Activated naive CD4-positive, alpha-beta T cell treated with anti-CD3 and anti-CD28 coated beads, Interleukin-2, amount 10 ng/mL, durations not matched to agents 5 hours and 36 hours (primary cell): ENCODE measurements around the gene DKK1. TPM values are rescaled to one million over a fixed set of nuclear protein-coding genes. Genes with fewer than 3 reads are reported as not detected.

Experiments
- total RNA-seq, 2 experiments: library from RNA; stranded (reverse); gene quantifications; one replicate each; pipeline ENCODE4 v1.2.3, GENCODE V29; 2021

The DKK1 gene
- total RNA-seq: not detected

GRCh38 chr10:52313933-52314821, at the start of gene DKK1:
Gene DKK1 (plus strand): TSS chr10:52314281. CDS start chr10:52314435, 154 bp downstream.

